Activated CD4-positive, alpha-beta T cell treated with anti-CD3 and anti-CD28 coated beads for 24 hours (primary cell): ENCODE data around the gene BTBD6.

Experiments
- DNase-seq, 2 donors: peaks; one replicate each; pipeline ENCODE4 v3.0.0-alpha.2; 2020; ENCODE audit warnings: low read depth in 2 of 2

The BTBD6 gene

GRCh38 chr14:105248368-105249181 is at the start of gene BTBD6:
Gene BTBD6, plus strand, starts transcription at chr14:105248533. Its CDS starts 179 bp downstream, at chr14:105248712.
- DNase-seq, result peak; percentile 78 to 81

DNA sequence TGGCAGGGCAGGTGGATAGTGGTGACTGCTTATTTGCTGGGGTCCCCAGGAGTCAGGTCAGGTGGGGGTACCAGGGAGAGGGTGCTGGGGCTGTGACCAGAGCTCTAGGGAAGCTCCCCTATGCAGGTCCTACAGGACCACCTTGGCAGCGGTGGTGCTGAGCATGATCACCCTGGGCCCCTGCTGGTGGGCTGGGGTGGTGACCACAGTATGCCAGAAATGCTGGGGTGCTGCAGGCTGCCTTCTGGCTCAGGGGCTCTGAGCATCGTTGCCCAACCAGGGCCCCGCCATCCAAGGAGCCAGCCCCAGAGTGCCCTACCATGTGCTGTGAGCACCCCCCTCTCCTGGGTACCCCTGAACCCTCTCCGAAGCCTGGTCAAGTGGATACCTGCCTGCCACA is 49.7 kb upstream of the BTBD6 start:
- no peak for DNase-seq

GRCh38 chr14:105199093-105199492 is 49.2 kb upstream of the BTBD6 start:
- no peak for DNase-seq

GRCh38 chr14:105200074-105200473 is 48.3 kb upstream of the BTBD6 start:
- DNase-seq, result no peak

- DNase-seq, result no peak
Observed at GRCh38 chr14:105200641-105201040, 47.7 kb upstream of the BTBD6 start.

DNA sequence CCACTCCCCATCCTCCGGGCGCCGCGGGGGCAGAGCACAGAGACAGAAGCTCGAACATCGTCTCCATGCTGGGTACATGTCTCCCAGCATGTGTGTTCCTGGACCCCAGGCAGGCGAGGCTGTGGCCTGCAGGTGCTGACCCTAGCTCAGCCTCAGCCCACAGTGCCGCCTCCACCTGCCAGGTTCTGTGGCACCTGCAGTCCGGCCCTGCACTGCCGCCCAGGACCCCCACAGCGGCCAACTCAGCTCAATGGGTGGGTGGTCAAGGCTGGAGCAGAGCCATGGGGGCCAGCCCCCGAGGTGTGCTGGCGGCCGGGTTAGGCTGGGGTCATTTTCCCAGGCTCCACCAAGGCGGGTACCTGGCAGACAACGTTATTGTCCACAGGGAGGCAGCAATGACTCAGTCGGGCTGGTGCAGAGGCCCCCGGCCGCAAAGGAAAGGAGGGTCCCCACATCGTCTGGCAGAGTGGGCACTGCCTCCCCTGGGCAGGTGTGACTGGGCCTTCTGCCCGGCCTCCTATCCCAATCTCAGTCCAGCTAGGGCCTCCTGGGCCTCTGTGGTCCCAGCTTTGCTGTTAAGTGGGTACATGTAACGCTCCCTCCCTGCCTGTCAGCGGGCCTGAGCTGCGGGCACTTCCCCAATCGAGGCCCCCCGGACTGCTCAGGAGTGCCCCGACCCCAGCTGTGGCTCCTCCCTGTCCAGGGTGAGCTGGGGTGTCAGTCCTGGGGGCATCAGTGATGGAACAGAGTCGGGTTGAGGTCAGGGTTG is 47.0 kb upstream of the BTBD6 start:
- DNase-seq, result no peak

- DNase-seq, result peak in 1 of 2 donors; percentile 30
Observed at GRCh38 chr14:105201925-105202513, 46.3 kb upstream of the BTBD6 start.

GRCh38 chr14:105203057-105203531 is 45.2 kb upstream of the BTBD6 start:
- peak; percentile 43 to 65 for DNase-seq

GRCh38 chr14:105203701-105204100 is 44.6 kb upstream of the BTBD6 start:
- DNase-seq, result no peak

DNA sequence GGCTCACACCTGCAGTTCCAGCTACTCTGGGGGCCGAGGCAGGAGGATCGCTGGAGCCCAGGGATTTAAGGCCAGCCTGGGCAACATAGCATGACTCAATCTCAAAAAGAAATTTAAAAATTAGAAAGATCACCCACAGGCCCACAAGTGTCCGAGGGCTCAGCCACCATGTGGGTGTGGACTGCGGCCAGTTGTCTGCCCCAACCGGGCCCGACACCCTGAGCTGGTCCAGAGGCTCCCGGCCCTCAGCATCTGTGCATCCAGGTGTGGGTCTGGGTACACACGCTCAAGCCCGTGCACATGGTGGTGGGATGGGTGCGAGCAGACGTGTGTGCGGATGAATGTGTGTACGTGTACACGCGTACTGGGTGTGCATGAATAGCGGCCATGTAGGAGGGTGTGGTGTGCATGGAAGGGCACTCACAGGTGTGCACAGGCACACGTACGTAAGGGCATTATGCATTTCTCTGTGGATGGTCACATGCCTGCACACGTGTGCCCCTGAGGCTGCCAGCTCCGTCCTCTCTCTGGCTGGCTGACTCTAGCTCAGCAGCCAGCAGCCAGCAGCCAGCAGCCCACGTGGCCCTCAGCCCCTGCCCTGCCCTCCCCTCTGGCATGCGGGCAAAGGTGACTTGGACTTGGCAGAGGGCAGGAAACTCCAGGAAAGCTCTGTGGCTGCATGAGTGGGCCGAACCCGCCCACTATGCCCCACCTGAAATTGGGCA is 44.0 kb upstream of the BTBD6 start:
- no peak for DNase-seq

DNA sequence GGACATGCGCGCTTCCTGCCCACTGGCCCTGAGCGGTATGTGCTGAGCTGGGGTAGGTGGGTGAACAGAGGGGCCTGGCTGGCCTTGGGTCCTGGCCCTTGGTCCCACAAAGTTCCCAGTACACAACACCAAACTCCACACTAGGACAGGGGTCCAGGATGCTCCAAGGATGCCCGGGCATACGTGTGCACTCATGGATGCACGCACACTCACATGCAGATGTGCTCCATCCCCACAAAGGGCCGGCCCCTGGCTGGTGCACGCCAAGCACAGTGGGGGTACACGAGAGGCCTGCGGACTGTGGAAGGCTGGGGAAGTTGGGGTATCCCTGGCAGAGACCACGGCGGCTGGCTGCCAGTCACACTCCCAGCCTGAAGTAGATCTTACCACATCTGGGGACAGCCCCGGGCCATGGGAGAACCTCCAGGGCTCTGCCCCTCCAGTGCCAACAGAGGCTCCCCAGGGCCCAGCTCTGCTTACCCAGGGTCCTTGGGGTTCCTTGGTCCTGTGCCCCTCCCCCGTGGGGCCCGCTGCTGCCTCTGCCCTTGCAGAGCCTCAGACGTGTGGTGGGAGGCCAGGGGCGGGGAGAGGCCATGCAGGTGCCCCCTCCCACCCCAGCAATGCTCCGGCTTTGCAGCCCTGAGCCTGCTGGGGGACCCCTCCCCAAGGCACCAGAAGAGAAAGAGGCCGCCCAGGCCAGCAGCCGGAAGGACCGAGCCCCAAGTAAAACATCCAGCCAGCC is 43.2 kb upstream of the BTBD6 start:
- no peak for DNase-seq

GRCh38 chr14:105205673-105206208 is 42.6 kb upstream of the BTBD6 start:
- DNase-seq, result no peak

DNA sequence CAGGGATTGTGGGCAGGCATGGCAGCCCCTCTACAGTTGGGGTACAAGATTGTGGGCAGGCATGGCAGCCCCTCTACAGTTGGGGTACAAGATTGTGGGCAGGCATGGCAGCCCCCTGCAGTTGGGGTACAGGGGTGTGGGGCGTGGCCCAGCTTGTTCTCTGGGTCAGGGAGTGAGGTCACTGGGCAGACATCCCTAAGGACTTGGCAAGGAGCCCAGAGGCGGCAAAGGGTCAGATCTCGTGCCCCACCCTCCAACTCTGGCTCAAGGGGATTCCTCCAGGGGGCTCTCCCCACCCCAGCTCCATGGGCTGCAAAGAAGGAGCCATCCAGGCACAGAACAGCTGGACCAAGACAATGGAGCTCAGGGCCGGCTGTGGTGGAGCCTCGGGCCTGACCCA is 41.5 kb upstream of the BTBD6 start:
- no peak for DNase-seq

GRCh38 chr14:105207460-105207901 is 40.9 kb upstream of the BTBD6 start:
- no peak for DNase-seq

DNA sequence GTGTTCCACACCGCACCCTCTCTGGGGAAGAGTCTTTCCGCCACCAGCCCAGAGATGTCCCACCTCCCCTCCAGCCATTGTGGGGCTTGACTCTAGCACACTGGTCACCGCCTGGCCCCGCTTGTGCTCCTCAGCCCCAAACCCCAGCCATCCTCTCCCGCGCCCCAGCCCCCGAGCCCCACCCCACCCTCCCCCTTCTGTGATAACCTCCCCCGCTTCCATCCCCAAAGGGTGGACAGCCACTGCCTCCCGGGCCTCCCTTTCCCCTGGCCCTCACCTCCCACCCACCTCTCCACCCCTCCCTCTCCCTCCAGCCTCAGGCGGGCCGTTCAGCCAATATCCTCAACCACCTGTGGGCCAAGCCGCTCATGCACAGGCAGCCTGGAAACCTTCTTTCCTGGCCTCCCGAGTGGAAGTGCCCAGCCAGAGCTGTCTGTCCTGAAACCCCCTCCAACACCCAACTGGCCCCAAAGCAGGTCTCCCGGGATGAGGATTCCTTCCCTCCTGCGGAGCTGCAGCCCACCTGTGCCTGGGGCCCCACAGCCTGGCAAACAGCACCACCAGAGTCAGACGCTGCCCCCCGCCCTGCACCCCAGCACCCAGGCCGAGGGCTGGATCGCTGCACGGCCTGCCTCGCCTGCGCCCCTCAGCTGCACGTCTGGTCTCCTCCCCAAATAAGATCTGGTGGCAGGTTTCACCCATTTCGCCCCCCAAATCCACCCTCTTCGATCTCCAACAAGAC is 40.2 kb upstream of the BTBD6 start:
- DNase-seq, result no peak

DNA sequence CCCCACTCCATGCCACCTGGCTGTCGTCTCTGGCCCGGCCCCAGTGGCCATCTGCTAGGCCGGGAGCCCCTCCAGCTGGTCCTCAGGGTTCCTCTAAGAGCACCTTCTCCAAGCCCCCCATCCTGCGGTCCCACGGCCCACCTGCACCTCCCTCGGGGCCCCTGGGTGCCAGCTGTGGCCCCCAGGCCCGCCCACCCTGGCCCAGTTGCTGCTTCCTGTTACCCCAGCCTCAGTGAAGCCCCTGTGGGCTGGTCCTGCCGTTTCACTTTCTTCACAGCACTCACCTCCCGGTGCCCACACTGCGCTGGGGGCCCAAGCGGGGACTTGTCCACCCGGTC is 39.6 kb upstream of the BTBD6 start:
- DNase-seq, result no peak

DNA sequence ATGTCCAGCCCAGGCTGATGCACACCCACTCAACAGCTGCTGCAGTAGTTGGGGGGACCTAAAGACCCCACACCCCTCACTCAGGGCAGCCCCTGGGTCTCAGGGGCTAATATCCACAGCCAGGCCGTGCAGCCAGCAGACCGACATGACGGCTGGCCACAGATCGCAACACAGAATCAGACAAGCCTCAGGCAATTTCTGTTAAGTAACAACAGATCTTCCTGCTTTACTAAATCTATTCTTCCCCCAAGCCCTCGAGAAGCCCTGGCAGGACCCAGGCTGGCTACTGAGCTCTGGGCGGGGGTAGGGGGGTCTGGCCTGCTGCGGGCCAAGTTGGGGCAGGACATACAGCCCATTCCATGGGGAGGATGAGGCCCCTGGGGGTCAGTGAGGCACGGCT is 39.2 kb upstream of the BTBD6 start:
- DNase-seq, result no peak

DNA sequence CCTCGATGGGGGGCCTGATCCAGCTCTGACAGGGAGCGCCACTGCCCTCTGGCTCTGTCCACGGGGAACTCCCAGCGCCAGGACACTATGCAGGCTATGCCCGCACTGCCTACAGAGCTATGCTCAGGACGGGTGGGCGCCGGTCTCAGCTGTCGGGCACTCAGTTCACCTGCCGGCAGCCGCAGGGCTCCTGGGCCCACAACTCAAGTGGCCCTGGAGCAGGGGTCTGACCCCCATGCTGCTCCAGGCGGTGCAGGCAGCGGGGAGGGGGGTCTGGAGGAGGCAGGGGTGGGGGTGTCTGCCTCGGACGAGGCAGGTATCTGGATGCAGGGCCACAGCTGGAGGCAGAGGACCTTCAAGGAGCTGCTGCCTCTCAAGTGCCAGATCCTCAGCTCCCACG is 38.7 kb upstream of the BTBD6 start:
- no peak for DNase-seq

DNA sequence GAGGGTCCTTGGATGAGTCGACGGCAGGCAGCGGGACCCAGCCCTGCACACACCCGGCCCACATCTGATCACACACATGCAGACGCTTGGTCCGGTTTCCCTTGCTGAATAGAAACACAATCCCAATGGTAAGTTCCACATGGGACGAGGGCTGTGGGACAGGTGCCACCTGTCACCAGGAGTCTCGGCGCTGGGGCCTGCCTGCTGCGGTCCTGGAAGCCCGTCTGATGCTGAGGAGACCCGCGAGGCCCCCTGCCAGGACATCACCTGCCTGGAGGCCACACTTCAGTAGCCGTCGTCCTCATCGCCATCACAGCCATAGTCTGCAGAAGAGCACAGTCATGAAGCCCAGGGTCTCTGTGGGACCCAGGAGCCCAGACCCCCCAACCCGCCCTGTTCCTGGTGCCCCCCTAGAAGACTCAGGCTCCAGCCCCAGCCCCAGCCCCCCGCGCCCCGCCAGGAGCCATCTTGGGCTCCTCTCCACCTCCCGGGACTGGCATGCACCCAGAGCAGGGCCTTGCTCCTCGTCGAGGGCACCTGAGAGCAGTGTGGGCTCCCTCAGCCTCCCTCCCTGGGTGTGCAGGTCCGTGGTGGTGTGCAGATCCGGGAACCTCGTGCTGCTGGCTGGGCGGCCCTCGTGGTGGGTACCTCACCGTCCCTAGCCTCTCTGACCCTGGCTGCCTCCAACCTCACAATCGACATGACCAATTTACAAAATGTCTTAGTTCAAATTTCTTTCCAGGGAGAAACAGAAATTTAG is 37.9 kb upstream of the BTBD6 start:
- DNase-seq, result no peak
